HK-2 (cell line): ENCODE measurements around the gene CSH2.

Experiments used
- DNase-seq: peaks from one replicate; pipeline ENCODE4 v3.0.0-alpha.2; 2018; ENCODE audit not compliant: unreplicated experiment

The CSH2 gene

DNA sequence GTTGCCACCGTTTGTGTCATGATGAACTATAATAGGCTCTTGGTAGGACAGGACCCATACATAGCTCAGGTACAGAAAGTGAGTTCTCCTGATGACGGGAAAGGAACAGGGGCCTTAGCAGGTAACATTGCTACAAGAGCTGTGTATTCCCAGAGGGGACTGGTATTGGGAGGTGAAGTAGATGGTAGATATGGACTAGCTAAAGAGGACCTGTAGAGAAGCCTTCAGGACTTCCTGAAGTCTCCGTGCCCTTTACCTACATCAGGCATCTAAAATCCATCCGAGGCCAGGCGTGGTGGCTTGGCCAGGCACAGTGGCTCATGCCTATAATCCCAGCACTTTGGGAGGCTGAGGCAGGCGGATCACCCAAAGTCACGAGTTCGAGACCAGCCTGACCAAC lies 18.3 kb downstream of the CSH2 start:
- no peak for DNase-seq

DNA sequence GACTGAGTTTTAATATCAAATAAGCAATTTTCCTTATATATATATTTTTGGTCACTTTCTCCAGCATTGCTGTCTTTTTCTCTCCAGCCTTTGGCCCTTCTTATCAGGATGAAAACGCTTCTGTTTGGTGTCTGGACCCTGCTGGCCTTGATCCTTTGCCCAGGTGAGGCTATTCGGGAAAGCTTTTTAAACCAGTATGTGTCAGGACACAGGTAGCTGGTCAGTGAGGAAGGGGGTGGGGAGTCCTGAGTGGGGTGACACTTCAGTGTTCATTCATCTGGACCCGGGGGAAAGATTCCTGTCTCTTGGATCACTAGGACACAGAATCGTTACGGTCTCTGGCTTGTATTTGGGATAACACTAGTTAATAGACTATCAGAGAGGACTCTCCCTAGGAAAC lies 18.8 kb downstream of the CSH2 start:
- DNase-seq = no peak

DNA sequence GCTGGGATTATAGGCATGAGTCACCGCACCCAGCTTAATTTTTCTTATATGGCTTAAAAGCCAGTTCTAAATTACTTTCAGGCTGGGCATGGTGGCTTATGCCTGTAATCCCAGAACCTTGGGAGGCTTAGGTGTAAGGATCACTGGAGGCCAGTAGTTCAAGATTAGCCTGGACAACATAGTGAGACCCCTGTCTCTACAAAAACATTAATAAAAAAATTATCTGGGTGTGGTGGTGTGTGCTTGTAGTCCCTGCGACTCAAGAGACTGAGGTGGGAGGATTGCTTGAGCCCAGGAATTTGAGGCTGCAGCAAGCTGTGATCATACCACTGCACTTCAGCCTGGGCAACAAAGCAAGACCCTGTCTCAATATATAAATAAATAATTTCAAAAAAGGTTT lies 20.2 kb downstream of the CSH2 start:
- no peak for DNase-seq

DNA sequence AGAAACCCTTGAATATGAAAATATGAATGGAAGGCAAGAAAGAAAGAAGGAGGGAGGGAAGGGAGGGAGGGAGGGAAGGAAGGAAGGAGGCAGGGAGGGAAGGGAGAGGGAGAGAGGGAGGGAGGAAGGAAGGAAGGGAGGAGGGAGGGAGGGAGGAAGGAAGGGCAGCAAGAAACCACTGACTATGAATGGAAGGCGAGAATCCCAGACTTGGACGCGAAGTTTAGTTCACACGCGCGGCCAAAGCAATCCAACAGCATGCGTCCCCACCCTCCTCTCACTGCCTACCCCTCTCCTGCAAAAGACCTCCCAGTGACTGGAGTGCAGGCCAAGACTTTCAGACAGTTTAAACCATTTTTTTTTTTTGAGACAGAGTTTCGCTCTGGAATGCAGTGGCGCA lies 23.1 kb downstream of the CSH2 start:
- no peak for DNase-seq

DNA sequence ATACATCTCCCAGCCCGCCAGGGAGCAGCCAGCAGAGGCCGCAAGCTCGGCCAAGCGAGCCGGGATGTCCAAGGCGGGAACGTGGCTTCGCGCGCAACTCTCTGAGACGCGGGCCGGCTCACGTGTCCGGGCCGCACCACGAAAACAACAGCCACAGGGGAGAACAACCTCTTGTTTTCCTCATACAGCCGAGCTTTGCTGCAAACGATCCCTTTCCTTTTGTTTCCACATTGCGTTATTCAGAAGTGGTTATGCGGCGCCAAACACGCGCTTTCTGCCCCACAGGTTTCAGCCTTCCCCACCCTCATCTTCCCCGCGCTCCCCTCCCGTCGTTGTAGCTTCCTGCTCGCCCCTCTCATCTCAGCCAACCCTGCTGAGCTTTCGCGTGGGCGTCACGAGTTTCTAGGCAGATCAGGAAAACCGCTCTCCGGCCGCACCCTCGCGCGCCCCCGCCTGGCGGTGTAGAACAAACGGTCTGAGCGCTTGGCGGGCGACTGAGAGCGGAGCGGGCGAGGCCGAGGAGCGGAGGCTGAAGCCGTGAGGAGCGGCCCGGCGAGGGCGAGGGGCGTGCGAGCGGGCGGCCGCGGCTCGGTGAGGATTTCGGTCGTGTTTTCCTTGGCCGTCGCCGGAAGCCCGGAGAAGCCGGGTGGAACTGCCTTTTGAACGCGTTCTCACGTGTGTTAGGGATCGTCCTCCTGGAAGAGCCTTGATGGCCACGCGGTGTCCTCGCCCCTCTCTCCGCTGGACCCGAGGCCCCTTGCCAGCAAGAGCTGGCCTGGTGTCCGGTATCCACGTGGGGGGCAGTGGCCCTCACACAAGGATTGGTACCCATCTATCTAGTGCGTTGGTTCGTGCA lies 24.4 kb downstream of the CSH2 start:
- peak; percentile 99 for DNase-seq

DNA sequence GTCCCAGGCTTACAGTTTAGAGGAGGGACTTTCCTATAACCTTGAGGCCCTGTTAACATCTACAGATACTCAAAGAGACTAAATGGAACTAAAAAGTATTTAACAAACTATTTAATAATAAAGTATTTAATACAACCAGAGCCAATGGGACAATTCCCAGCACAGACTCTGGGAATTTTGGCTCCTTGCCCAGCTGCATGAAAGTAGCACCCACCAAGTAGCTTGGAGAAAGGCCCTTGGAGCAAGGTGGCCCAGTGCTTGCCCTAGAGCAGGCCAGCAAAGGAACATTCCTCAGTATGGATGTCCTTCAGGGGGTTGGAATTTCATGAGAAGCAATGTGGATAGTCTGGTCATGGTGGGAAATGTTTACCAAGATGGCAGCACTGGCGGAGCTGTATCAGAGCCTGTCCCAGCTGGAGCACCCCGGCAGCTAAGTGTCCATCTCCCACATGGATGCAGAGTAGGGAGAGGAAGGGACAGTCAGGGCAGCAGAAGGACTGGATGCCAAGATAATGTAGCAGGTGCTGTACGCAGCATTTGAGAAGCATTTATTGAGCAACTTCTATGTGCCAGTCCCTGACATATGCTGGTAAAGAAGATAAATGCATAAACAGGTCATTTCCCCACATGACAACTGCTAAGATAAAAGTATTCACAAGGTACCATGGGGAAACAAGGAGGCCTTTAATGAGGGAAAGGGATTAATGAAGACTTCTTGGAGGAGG lies 25.8 kb downstream of the CSH2 start:
- no peak for DNase-seq

DNA sequence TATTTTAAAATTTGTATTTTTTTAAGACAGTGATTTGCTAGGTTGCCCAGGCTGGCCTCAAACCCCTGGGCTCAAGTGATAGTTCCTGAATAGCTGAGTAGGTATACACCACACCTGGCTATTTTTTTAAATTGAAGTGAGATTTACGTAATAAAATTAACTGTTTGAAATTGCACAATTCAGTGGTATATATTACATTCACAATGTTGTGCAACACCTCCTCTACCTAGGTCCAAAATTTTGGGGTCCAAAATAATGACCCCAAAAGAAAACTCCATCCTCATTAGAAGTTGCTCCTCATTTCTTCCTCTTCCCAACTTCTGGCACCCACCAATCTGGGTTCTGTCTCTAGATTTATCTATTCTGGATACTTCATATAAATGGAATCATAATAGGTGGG lies 28.0 kb downstream of the CSH2 start:
- no peak for DNase-seq

DNA sequence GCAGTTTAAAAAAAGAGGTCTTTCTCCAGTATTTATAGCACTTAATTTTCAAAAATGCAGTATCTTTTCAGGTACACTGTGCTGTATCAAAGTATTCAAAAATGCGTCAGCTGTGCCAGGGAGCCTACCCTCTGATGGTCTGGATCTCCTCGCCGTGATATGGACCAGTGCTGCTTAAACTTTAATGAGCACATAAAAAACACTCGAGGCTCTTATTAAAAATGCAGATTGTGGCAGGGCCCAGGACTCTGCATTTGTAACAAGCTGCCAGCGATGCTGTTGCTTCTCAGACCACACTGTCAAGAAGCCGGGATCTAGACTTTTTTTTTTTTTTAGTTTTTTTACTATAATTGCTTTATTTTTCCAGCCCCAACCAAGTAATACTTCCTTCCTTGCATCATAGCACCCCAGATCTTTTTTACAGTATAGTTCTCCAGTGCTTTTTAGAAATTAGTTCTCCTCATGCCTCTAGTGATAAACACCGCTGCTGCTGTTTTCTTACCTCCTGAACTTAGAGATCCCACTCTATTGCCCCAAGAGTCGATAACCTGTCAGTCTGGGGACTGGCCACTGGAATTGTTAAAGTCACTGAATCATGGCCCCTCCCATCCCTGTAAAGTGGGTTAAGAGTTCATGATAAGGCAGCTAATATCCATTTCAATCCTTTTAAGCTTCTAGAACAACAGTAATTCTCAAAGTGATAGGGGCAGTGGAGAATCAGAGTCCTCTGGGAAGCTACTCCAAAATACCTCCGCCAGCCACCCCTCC lies 29.4 kb downstream of the CSH2 start:
- DNase-seq = no peak

DNA sequence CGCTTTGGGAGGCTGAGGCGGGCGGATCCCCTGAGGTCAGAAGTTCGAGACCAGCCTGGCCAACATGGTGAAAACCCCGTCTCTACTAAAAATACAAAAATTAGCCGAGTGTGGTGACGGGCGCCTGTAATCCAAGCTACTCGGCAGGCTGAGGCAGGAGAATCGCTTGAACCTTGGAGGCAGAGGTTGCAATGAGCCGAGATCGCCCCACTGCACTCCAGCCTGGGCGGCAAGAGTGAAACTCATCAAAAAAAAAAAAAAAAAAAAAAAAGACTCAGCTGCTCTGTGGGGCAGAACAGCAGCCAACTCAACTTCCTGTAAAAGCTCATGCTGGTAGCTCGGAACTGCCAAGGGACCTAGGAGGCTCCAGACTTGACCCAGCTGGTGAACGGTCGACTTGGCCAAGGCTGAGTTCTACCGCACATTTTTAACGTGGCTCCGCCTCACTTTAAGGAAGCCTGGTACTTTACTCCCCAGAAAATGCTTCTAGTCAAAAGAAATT lies 30.0 kb downstream of the CSH2 start:
- peak; percentile 67 for DNase-seq

DNA sequence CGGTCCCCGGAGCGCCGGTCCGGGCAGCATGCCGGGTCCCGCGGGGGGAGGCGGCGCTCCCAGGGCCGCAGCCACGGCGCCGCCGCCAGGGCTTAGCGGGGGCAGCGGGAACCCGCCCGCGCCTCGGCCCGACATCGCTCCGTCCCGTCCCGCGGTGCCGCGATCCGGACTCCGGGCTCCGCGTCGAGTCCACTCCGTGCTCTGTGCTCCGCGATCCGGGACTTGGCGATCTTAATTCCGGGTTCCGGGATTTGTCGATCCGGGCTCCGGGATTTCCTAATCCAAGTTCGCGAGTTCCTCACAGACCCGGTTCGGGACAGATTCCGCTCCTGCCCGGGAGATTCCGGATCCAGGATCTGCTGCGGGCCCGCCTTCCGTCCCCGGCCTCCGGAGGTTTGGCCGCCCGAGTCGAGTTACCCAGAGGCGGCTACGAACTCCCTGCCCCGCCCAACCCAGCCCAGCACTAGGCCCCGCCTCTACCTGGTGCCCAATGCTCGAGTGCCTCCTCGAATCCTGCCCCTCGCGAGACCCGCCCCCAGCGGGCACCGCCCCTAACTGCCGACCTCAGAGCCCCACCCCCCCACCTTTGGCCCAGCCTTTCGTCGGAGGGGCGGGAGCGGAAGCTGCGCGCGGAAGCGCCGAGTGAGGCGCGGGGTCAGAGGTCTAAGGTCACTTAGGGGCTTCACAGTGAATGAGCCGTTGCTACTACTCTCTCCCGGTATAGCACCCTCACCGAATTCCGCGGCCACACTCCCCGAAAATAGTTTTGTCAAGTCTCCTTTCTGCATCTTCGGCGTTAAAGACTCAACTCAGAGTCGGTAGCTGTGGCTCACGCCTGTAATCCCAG lies 30.7 kb downstream of the CSH2 start, which contains the start of gene SMARCD2:
SMARCD2 (minus strand) TSS at position 146 of the 847 bp plus-strand sequence; CDS start at position 135, 11 bp downstream.
- peak; percentile 99 for DNase-seq

DNA sequence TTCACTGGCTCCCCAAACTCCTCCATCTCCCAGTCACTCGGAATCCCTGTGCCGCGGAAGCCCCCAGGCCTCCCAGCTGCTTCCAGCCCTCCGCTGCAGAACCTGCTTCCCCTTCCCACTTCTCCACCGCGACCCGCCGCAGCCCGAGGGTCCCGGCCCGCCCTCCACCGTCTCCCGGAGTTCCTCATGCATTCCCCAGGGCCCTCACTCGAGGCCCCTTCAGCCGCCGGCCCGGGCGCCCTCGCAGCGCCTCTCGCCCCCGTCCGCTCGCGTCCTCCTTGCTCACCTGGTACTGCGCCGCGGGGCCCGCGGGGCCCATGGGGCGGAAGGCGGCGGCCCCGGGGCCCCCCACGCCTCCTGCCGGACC lies 31.3 kb downstream of the CSH2 start:
- peak; percentile 43 for DNase-seq

DNA sequence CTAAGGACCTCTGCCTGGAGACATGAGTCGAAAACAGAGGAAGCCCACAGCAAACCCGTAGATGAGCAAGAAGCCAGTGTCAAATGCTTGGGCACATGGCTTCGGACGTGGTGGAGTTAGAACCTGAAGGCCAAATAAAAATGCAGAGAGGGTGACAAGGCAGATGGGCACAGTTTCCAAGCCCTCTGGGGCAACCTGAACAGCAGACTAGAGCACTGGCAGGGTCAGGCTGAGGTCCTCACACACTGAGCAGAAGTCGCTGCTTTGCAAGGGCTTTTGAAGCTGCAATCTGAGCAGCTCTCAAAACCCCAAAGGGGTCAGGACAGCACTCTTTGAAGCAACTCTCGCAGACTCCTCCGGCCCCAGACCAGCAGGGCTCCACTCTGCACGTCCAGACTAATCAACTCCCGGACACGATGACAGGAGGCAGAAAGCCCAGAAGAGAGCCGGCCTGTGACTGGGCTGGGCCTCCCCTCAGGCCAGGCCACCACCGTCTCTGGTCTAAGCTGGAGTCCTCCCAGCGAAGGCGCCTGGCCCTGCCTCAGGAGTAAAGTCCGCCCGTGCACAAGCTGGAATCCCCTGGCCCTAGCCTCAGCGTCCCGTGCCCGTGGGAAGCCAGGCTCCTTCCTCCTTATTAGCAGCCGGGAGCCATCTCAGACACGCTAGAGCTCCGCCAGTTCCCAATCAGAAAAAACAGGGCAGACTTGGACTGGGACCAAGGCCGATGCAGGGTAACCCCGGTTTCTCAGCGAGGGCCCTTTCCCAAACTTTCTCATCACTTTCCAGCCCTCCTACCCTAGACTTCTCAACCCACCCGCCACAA lies 31.9 kb downstream of the CSH2 start:
- DNase-seq = peak; percentile 57

DNA sequence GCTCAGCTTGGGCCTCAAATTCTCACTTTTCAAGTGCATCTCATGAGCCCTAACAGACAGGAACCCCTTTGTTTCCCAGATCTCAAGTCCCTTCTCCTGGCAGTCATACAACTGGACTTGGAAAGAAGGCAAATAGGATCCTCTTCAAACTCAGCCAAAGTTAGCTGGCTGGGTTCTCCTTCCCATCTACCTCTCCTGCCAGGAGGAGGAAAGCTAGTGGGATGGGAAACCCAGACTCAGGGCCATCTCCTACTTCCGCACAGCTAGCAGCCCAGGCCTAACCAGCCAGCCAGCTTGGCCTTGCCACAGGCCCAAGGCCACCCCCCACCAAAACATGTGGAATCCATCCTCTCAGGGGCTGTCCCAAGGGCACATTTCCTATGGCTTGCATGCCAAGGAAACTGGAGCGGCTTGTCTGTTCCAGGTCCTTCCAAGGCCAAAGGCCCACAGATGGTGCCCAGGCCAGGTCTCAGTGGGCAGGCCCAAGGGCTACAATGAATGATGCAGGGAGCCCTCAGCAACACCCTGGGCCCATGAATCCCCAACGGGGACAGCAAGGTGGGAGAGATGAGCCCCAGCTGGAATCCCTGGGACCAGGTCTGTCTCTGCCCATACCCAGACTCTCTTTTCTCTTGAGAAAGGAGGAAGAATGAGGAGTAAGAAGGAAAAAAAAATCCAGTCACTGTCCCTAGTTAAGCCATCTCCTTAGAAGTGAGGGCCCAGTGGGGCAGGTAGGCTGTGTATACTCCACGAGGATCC lies 32.7 kb downstream of the CSH2 start:
- DNase-seq = no peak

DNA sequence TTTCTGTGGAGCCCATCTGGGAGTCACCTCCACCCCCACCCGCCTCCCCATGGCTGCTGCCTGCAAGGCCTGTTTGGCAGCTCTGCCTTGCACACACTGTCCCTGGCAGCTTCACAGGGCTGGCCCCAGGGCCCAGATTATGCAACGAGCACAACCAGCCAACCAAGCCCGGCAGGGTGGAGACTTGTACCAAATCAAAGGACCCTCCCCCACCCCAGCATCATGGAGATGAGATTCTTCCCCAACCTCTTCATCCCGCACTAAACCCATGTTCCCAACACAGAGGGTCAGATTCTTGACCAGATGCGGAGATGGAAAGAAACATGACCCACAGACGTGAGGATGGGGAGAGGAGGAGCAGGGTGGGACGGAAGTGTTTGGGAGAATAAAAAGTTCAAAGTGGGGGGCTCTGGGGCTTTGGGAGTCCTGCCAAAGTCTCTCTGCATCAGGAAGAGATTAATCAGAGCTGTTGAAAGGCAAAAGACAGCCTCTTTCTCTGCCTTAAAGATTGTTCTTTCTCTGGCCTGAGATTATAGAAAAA lies 34.8 kb downstream of the CSH2 start:
- no peak for DNase-seq

DNA sequence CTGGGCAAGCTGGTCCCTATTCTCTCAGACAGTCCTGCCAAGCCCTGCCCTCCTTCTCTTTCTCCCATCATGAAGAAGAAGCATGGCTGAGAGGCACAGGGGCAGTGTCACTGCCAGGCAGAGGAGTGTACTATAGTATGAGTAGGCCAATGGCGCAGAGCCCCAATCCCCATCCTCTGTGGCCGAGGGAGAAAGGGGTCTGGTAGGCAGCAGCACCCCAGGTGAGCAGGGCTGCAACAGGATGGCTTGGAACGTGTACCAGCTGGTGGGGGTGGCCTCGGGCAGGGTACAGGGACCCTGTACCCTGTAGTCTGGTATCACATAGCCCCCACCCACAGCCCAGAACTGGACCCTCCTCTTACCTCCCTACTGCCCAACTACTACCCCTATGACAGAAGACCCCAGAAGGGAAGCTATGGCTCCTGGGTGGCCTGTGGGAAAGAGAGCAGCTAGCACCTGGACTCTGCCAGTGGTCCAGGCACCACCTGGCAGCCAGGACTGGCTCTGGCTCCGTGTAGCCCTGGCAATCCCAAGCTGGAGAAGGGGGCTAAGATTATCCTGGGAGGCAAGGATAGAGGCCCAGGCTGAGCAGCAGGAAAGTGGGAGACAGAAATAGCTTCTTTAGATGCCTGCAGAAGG lies 35.4 kb downstream of the CSH2 start:
- no peak for DNase-seq

DNA sequence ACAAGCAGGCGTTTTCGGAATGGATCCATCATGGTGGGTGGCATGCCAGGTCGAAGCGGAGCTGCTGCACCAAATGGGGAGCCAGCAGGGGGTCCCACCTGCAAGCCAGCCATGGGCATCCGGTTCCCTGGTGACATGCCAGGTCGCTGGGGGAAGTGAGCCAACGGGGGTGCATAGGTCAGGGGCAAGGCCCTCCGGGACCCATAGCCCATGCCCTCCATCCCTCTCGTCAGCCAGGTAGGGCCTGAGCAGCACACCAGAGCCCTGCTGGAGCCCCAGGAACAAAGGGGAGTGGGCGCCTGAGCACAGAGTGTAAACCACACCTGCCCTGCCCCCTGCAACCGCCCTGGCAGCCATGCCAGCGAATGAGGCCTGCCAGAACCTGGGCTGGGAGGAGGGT lies 36.0 kb downstream of the CSH2 start:
- no peak for DNase-seq

DNA sequence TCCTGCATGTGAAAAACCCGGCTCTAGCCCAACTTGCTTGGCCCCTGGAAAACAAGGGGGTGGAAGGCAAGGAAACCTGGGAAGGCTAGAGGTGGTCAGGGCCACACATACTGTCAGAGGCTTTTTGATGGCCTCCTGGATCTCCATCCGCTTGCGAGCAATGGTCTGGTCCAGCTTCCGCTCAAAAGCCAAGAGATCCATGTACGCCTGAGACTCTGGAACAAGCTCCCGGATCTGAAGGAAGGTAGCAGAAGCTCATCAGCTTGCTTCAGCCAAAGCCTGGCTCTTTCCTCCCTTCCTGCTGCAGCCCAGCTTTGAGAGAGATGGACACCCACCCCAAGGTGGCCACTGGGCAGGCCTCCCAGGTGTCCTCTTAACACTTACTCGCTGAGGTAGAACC lies 36.7 kb downstream of the CSH2 start:
- no peak for DNase-seq

DNA sequence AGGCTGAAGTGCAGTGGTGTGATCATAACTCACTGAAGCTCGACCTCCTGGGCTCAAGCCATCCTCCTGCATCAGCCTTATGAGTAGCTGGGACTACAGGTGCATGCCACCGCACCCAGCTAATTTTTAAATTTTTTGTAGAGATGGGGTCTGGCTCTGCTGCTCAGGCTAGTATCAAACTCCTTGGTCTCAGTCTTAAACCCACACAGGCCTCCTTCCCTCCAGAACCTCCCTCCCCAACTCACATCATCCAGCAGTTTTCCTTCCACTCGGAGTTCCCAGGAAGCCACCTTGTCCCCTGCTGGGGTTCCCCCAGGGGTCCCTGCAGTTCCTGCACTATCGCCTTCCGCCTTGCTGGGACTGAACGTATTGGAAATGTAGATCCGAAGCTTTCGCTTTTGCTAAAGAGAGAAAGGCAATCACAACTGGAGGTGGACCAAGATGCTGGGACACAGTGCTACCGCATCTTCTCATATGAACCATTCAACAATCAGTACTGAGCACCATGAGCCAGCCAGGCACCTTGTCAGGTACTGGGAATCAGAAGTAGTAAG lies 38.2 kb downstream of the CSH2 start:
- DNase-seq = no peak
